Gastrocnemius medialis (tissue), 4 donors: ENCODE results near the gene MT1HL1. TPM values are rescaled to one million over a fixed set of nuclear protein-coding genes. Genes with fewer than 3 reads are reported as not detected.

Experiments used
- ATAC-seq, 2 donors: fragments of 150-250 bp; one replicate each; pipeline ENCODE4 v1.9.1; 2016
- DNase-seq, 2 donors: peaks; one replicate each; pipeline ENCODE4 v3.0.0-alpha.2; 2019
- H3K27ac ChIP-seq, 4 donors: fragments of 200-600 bp; sonication (generic); 1 replicate in 1 of 4; 2 replicates in 3 of 4; pipeline ENCODE4 v1.5.1; 2016 to 2018; ENCODE audit warnings: mild to moderate bottlenecking in 2 of 4, moderate library complexity in 1 of 4
- H3K27me3 ChIP-seq, 3 donors: fragments of 200-600 bp; sonication (generic) in 2 of 3; 1 replicate in 1 of 3; 2 replicates in 2 of 3; pipeline versions ENCODE4 v1.5.1 to v1.6.0; 2016 to 2019; ENCODE audit warnings: mild to moderate bottlenecking in 1 of 3, moderate library complexity in 1 of 3
- H3K36me3 ChIP-seq, 2 donors: fragments of 200-600 bp; sonication (generic) in 1 of 2; one replicate each; pipeline ENCODE4 v1.5.1; 2017 to 2018
- H3K4me1 ChIP-seq, 2 donors: fragments of 200-600 bp; sonication (generic) in 1 of 2; one replicate each; pipeline ENCODE4 v1.5.1; 2016 to 2017; ENCODE audit warnings: mild to moderate bottlenecking in 2 of 2
- H3K4me3 ChIP-seq, 4 donors: fragments of 200-600 bp; sonication (generic) in 3 of 4; 1 replicate in 1 of 4; 2 replicates in 3 of 4; pipeline ENCODE4 v1.5.1; 2016 to 2019; ENCODE audit warnings: mild to moderate bottlenecking in 2 of 4
- H3K9me3 ChIP-seq, 3 donors: fragments of 200-600 bp; sonication (generic) in 2 of 3; 1 replicate in 1 of 3; 2 replicates in 2 of 3; pipeline ENCODE4 v1.5.1; 2016 to 2019
- POLR2A ChIP-seq, 2 donors: fragments of 450-650 bp; IDR thresholded peaks; one replicate each; pipeline ENCODE4 v1.6.1; 2017; ENCODE audit warnings: antibody characterized with exemption in 2 of 2, mild to moderate bottlenecking in 2 of 2, moderate library complexity in 2 of 2
- in situ Hi-C, 4 donors: fragments of 200-750 bp; cut with MboI; loops; one replicate each; pipeline versions ENCODE4 v1.15.0 to v1.8.0; 2017; ENCODE audit warnings: low sequenced_read_pairs in 4 of 4
- intact Hi-C: fragments of 100-400 bp; cut with DNase I; formaldehyde crosslinking; loops from one replicate; pipeline ENCODE4 v1.15.1; 2023; ENCODE audit warnings: low total_unique reads
- total RNA-seq, 4 donors: library from RNA; depleted of rRNA; stranded (reverse); fragments of >200 nt; gene quantifications; one replicate each; pipeline versions ENCODE4 v1.1.0 to v1.2.3, GENCODE V29; 2016
- TF ChIP-seq, protein P1 (sequence below), 5 experiments: fragments of 450-650 bp in 3 of 5; fragments of 200-600 bp in 2 of 5; sonication (generic) in 2 of 5; IDR thresholded peaks in 4 of 5; conservative IDR thresholded peaks in 1 of 5; 1 replicate in 4 of 5; 2 replicates in 1 of 5; pipeline ENCODE4 v1.5.1; 2016 to 2019; ENCODE audit warnings: antibody characterized with exemption in 5 of 5, mild to moderate bottlenecking in 3 of 5, moderate library complexity in 3 of 5

Gene MT1HL1
- total RNA-seq, 4 donors from 2014 or later, result not detected

DNA sequence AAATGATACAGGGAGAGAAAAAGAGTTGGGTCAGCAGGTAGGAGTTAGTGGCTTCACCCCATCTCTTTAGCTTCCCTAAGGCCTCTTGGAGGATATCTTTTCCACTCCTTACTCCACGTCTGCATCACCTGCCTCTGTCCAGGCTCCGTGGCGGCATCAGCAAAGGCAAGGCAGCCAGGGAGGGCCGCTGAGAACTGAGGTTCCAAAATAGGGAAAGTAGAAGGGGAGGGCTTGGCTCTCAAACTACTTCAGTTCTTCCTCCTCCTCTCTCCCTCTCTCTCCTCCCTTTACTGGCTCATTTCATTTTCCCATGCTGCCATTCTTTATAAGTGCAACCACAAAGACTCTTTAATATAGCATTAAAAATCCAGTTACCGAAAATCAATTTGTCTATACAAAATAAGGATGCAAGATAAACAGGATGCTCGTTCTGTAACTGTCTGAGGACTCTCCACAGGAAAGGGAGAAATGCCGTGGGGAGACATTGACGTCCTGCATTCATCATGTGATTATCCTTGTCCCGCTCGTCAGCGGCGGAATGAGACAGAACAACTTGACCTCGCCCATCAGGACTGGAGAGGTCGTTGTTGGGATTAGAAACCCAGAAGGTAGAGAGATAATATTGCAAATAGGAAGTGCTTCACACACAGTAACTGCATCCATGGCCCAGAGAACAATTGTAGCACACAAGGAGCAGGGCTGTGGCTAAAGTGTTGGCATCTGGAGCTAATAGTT, 3.1 kb upstream of the MT1HL1 start:
- TF ChIP-seq, protein P1, sequence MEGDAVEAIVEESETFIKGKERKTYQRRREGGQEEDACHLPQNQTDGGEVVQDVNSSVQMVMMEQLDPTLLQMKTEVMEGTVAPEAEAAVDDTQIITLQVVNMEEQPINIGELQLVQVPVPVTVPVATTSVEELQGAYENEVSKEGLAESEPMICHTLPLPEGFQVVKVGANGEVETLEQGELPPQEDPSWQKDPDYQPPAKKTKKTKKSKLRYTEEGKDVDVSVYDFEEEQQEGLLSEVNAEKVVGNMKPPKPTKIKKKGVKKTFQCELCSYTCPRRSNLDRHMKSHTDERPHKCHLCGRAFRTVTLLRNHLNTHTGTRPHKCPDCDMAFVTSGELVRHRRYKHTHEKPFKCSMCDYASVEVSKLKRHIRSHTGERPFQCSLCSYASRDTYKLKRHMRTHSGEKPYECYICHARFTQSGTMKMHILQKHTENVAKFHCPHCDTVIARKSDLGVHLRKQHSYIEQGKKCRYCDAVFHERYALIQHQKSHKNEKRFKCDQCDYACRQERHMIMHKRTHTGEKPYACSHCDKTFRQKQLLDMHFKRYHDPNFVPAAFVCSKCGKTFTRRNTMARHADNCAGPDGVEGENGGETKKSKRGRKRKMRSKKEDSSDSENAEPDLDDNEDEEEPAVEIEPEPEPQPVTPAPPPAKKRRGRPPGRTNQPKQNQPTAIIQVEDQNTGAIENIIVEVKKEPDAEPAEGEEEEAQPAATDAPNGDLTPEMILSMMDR (IDR thresholded peaks at IDR 0.05 in 4 of 5, conservative IDR thresholded peaks at IDR 0.05 in 1 of 5), result no peak
- TF ChIP-seq POLR2A (IDR thresholded peaks at IDR 0.05), result no peak
- Histone ChIP-seq H3K36me3 (no peaks in the 10 kb centered on the region), H3K27me3 (no peaks in the 10 kb centered on the region), H3K27ac (no peak overlapping the region), H3K9me3 (no peaks in the 10 kb centered on the region), H3K4me3 (no peak overlapping the region), H3K4me1 (no peaks in the 10 kb centered on the region)
- no peak for ATAC-seq
- no peak for DNase-seq
- in situ Hi-C loops, result no loop called here
- intact Hi-C loops, result no loop called here

DNA sequence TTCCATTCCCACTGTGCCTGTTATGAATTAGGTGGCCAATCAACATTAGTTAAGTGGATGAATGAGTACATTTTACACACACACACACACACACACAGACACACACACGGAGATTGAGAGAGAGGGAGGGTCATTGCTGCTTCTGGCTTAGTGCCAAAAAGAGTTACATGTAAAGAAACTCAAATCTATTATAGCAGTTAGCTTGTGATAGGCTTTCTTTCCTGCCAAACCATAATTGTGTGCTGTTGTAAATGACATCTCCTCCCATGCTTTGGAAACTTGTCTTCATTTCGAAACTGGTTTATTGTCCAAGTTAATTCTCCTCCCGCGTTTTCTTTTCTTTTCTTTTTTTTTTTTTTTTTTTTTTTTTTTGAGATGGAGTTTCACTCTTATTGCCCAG, 1.4 kb upstream of the MT1HL1 start:
- Histone ChIP-seq H3K27me3 (no peaks in the 10 kb centered on the region), H3K9me3 (no peaks in the 10 kb centered on the region), H3K4me1 (no peaks in the 10 kb centered on the region), H3K27ac (no peak overlapping the region), H3K36me3 (no peaks in the 10 kb centered on the region), H3K4me3 (no peak overlapping the region)
- DNase-seq, result no peak
- in situ Hi-C loops (no loop called here), intact Hi-C loops (no loop called here)
- TF ChIP-seq, protein P1 (IDR thresholded peaks at IDR 0.05 in 4 of 5, conservative IDR thresholded peaks at IDR 0.05 in 1 of 5), result no peak
- no peak for TF ChIP-seq POLR2A (IDR thresholded peaks at IDR 0.05)
- ATAC-seq, result no peak

DNA sequence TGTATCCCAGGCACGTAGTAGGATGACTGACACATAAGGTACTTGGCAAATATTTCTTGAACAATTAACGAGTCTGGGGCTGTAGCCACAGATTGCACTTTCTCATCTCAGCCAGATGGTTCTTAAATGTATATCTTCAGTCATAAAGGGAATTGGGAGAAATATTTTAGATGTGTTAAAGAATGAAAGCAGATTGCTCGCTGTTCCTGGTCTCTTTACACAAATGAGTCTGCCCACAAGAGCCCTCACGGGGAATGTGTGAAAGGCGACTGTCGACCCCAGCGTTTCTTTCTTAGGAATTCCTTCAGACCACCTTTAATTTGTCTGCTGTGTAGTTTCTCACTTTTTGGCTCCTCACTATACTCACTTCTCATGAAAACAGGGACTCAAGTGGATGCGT, 725 bp downstream of the MT1HL1 start:
- ATAC-seq (no peak), DNase-seq (no peak)
- in situ Hi-C loops (no loop called here), intact Hi-C loops (no loop called here)
- TF ChIP-seq POLR2A (IDR thresholded peaks at IDR 0.05), result no peak
- TF ChIP-seq, protein P1 (IDR thresholded peaks at IDR 0.05 in 4 of 5, conservative IDR thresholded peaks at IDR 0.05 in 1 of 5), result no peak
- Histone ChIP-seq H3K9me3 (no peaks in the 10 kb centered on the region), H3K27ac (no peak overlapping the region), H3K4me3 (no peak overlapping the region), H3K36me3 (no peaks in the 10 kb centered on the region), H3K4me1 (no peaks in the 10 kb centered on the region), H3K27me3 (no peaks in the 10 kb centered on the region)

DNA sequence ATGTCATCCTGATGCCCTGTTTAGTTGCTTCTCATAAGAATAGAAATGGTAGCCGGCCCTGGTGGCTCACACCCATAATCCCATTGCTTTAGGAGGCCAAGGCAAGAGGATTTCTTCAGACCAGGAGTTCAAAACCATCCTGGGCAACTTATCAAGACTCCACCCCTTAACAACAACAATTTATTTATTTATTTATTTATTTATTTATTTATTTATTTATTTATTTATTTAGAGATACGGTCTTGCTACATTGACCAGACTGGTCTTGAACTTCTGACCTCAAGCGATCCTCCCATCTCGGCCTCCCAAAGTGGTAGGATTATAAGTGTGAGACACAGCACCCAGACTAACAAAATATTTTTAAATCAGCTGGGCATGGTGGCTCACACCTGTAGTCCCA, 4.0 kb downstream of the MT1HL1 start:
- H3K27ac ChIP-seq, result no peak overlapping the region
- DNase-seq, result no peak
- no peaks in the 10 kb centered on the region for H3K27me3 ChIP-seq
- TF ChIP-seq POLR2A (IDR thresholded peaks at IDR 0.05), result no peak
- TF ChIP-seq, protein P1 (IDR thresholded peaks at IDR 0.05 in 4 of 5, conservative IDR thresholded peaks at IDR 0.05 in 1 of 5), result no peak
- intact Hi-C loops (no loop called here), in situ Hi-C loops (no loop called here)
- H3K4me1 ChIP-seq, result no peaks in the 10 kb centered on the region
- H3K4me3 ChIP-seq, result no peak overlapping the region
- no peaks in the 10 kb centered on the region for H3K36me3 ChIP-seq
- ATAC-seq, result no peak
- no peaks in the 10 kb centered on the region for H3K9me3 ChIP-seq

DNA sequence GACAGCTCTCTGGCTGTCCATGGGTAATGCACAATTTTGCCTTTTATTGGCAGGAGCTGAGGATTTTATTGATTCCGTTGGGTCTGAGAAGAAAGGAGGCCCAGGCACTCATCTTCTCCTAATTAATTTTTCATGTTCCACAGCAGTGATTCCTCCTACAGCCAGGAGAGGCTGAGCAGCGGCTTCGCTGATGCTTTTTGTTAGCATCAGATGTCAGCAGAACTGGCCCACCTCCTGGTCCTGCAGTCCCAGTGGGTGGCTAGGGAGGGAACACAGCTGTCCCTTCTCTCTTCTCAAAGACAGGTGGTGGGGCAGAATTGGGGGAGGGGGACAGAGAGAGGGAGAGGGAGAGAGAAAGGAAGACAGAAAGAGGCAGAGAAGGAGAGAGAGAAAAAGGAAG, 5.7 kb downstream of the MT1HL1 start:
- Histone ChIP-seq H3K9me3 (no peaks in the 10 kb centered on the region), H3K27me3 (no peaks in the 10 kb centered on the region), H3K36me3 (no peaks in the 10 kb centered on the region), H3K27ac (no peak overlapping the region), H3K4me1 (no peaks in the 10 kb centered on the region), H3K4me3 (no peak overlapping the region)
- DNase-seq (no peak), ATAC-seq (no peak)
- in situ Hi-C loops (no loop called here), intact Hi-C loops (no loop called here)
- no peak for TF ChIP-seq POLR2A (IDR thresholded peaks at IDR 0.05)
- TF ChIP-seq, protein P1 (IDR thresholded peaks at IDR 0.05 in 4 of 5, conservative IDR thresholded peaks at IDR 0.05 in 1 of 5), result no peak
